ENCODE data around the gene NUDT3. TPM values are rescaled to one million over a fixed set of nuclear protein-coding genes. Genes with fewer than 3 reads are reported as not detected.

The NUDT3 gene
- total and polyA plus RNA-seq, 9 of the 15 experiments (the other 6 are each of a cell fraction or from before 2014, with no cell fraction given), result 5.4 to 81.2 (median 56.4) TPM

GRCh38 chr6:34305982-34306708 lies 86.3 kb downstream of the NUDT3 start (continued):
- no peak for TF ChIP-seq ZBTB40 (IDR thresholded peaks at IDR 0.05)
- TF ChIP-seq ZBTB40 (CRISPR knock-in tag; IDR thresholded peaks at IDR 0.05), result no peak
- no peak for TF ChIP-seq CCAR2 (IDR thresholded peaks at IDR 0.05; ENCODE audit: low read depth, low read length)
- TF ChIP-seq, protein P1, sequence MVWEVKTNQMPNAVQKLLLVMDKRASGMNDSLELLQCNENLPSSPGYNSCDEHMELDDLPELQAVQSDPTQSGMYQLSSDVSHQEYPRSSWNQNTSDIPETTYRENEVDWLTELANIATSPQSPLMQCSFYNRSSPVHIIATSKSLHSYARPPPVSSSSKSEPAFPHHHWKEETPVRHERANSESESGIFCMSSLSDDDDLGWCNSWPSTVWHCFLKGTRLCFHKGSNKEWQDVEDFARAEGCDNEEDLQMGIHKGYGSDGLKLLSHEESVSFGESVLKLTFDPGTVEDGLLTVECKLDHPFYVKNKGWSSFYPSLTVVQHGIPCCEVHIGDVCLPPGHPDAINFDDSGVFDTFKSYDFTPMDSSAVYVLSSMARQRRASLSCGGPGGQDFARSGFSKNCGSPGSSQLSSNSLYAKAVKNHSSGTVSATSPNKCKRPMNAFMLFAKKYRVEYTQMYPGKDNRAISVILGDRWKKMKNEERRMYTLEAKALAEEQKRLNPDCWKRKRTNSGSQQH (CRISPR knock-in tag; IDR thresholded peaks at IDR 0.05), result no peak
- TF ChIP-seq, protein P2, sequence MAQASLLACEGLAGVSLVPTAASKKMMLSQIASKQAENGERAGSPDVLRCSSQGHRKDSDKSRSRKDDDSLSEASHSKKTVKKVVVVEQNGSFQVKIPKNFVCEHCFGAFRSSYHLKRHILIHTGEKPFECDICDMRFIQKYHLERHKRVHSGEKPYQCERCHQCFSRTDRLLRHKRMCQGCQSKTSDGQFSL (CRISPR knock-in tag; IDR thresholded peaks at IDR 0.05), result no peak
- TF ChIP-seq, protein P2 (tag; IDR thresholded peaks at IDR 0.05), result no peak
- TF ChIP-seq GATA2 (CRISPR knock-in tag; IDR thresholded peaks at IDR 0.05), result peak; percentile 97
- TF ChIP-seq, protein P3, sequence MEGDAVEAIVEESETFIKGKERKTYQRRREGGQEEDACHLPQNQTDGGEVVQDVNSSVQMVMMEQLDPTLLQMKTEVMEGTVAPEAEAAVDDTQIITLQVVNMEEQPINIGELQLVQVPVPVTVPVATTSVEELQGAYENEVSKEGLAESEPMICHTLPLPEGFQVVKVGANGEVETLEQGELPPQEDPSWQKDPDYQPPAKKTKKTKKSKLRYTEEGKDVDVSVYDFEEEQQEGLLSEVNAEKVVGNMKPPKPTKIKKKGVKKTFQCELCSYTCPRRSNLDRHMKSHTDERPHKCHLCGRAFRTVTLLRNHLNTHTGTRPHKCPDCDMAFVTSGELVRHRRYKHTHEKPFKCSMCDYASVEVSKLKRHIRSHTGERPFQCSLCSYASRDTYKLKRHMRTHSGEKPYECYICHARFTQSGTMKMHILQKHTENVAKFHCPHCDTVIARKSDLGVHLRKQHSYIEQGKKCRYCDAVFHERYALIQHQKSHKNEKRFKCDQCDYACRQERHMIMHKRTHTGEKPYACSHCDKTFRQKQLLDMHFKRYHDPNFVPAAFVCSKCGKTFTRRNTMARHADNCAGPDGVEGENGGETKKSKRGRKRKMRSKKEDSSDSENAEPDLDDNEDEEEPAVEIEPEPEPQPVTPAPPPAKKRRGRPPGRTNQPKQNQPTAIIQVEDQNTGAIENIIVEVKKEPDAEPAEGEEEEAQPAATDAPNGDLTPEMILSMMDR (IDR thresholded peaks at IDR 0.05 in 2 of 3, conservative IDR thresholded peaks at IDR 0.05 in 1 of 3; ENCODE audit: insufficient read depth in 2 of 3, low read depth in 1 of 3, low read length in 3 of 3), result no peak
- TF ChIP-seq NBN (IDR thresholded peaks at IDR 0.05; ENCODE audit: low read depth), result no peak
- TF ChIP-seq NCOA1 (IDR thresholded peaks at IDR 0.05; ENCODE audit: low read depth), result peak; percentile 85; the same call in 1 of the 2 replicates
- no peak for TF ChIP-seq HEY1 (CRISPR knock-in tag; IDR thresholded peaks at IDR 0.05; ENCODE audit: borderline replicate concordance)
- no peak for TF ChIP-seq CEBPG (CRISPR knock-in tag; IDR thresholded peaks at IDR 0.05)
- no peak for TF ChIP-seq CEBPG (tag; conservative IDR thresholded peaks at IDR 0.05 in 1 of 2, IDR thresholded peaks at IDR 0.05 in 1 of 2)
